ENCODE results near the gene NIT2.

NIT2 gene

GRCh38 chr3:100399341-100400071 lies 64.9 kb downstream of the NIT2 start:
- no peak for DNase-seq

GRCh38 chr3:100400419-100400779 lies 65.8 kb downstream of the NIT2 start:
- peak; percentile 16 for DNase-seq

- DNase-seq: peak; percentile 92
These were observed 66.5 kb downstream of the NIT2 start, which contains the start of the genes LNP1 and TOMM70 for GRCh38 chr3:100400780-100401673. Gene LNP1, plus strand, starts transcription at chr3:100401539. Its CDS starts 28,191 bp downstream, at chr3:100429730. Gene TOMM70, minus strand, starts transcription at chr3:100401089. Its CDS starts 140 bp downstream, at chr3:100400949.

GRCh38 chr3:100401674-100402041 lies 67.1 kb downstream of the NIT2 start:
- no peak for DNase-seq

DNA sequence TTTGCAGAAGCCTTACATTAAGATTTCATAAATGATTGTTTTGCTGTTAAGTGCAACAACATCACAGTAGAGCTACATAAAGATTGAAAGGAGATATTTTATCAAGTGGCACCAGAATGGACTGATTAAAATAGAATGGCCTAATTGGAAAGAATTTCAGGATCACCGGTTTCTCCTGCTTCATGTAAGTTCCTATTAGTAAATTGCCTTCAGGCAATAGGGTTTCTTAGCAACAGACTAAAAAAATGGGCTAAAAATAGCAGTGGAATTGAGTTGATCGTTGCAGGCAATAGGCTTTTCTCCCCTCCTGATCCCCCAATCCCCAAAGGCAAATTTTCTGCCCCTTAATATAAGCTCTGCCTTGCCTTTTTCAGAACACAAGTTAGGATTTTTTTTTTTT lies 67.7 kb downstream of the NIT2 start:
- DNase-seq: no peak

DNA sequence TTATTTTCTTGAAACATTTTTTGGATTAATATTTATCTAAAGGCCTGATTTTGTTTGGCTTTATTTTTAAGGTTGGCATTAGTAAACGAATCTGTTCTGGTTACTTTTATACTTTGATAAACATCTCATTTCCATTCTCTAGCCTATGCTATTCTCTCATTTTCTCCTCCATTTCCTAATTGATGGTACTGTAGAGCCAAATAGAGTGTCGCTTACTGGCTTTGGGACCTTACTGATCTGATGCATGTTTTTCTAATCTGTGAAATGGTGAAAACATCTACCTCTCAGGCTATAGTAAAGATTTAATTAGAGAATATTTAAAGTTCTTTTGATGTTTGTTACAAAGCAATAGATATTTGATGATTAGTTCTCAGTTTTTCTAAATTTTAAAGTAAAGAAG lies 68.3 kb downstream of the NIT2 start:
- DNase-seq: no peak

DNA sequence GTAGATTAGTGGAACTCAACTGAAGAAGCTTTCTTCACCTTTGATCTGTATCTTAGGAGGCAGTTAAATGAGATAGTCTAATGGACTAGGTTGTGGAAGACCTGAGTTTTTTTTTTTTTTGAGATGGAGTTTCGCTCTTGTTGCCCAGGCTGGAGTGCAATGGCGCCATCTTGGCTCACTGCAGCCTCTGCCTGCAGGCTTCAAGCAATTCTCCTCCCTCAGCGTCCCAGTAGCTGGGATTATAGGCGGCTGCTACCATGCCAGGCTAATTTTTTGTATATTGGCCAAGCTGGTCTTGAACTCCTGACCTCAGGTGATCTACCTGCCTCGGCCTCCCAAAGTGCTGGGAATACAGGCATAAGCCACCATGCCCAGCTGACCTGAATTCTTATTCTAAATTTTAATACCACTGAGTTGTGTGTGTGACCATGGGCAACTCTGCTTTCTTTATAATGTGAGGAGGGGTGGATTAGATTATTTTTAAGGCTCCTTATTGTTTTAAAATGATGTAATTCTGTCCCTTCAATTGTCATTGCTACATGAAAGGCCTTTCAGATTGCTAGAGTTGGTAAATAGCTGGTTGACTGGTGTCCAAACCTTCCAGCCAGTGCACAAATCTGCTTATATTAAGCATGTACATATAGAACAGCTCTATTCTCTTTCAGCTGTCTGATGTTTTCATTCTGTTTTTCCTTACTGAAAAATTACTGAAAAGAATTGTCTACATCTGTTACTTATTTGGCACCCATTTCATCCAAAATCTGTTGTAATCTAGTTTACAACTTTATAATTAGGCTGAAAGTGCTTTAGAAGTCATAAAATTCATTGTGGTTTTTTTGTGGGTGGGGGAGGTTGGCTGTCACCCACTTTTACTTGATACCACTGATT lies 69.0 kb downstream of the NIT2 start:
- DNase-seq: no peak

GRCh38 chr3:100404250-100404548 lies 69.6 kb downstream of the NIT2 start:
- no peak for DNase-seq

DNA sequence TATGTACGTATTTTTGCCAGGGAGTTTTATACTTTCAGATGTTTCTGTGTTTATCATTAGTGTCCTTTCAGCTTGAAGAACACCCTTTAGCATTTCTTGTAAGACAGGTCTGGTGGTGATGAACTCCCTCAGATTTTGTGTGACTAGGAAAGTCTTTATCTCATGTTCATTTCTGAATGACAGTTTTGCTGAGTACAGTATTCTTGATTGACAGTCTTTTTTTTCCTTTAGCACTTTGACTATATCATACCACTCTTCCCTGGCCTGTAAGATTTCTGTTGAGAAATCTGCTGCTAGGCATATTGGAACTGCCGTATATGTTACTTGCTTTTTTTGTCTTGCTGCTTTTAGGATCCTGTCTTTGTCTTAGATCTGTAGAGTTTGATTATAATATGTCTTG lies 72.6 kb downstream of the NIT2 start:
- no peak for DNase-seq

DNA sequence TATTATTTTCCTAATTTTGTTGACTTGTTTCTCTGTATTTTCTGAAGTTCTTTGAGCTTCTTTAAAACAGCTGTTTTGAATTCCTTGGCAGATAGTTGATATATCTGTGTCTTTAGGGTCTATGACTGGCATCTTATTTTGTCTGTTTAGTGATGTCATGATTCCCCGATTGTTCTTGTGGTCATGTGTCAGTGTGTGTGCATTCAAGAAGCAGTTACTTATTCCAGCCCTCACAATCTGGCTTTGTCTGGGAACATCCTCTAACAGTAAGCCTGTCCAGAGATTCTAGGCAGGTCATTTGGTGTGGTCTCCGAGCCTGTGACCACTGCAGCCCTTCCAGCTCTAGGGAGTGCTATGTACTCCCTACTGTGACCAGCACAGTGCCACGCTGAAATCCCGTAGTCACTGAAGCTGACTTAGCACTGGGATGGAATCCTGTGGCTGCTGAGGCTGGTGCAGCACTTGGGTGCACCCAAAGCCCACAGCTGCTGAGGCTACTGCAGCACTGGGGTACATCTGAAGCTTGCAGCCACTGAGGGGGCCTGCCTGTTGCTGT lies 73.5 kb downstream of the NIT2 start:
- no peak for DNase-seq
